ENCODE measurements around the gene TTC21B.
"Not testable (repeated sequence)": the region's sequence is repeated elsewhere in the genome, so short reads cannot be mapped to it uniquely, and the experiment has no call there.

Gene TTC21B

DNA sequence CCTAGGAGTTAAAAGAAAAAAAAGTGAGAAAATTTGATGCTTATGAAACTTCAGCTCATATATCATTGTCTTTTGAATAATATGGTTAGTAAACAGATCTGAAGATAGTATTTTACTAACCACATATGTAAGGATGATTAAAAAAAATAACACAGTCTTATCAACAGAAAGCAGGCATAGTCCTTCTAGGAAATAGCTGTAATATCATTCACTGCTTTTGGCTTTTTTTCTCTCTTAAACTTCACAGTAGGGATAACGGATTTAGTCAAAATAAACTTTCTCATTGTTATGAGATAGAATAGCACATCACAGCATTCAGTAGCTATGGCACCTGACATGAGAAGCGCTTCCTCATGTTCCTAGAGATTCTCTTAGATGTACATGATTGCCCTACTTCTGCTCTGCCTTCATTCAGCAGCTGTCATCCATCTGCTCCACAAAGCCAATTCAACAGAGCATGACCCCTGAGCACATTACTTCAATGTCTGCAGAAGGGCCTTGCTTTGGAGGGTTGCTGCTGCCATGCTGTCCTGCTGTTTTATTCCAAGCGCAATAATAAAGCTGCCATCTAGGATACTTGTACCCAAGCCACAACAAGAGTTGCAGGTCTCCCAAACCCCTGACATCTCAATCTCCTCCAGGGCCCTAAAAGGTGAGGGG, 67.0 kb downstream of the TTC21B start:
- no peak for DNase-seq (ENCODE audit: low read depth)

DNA sequence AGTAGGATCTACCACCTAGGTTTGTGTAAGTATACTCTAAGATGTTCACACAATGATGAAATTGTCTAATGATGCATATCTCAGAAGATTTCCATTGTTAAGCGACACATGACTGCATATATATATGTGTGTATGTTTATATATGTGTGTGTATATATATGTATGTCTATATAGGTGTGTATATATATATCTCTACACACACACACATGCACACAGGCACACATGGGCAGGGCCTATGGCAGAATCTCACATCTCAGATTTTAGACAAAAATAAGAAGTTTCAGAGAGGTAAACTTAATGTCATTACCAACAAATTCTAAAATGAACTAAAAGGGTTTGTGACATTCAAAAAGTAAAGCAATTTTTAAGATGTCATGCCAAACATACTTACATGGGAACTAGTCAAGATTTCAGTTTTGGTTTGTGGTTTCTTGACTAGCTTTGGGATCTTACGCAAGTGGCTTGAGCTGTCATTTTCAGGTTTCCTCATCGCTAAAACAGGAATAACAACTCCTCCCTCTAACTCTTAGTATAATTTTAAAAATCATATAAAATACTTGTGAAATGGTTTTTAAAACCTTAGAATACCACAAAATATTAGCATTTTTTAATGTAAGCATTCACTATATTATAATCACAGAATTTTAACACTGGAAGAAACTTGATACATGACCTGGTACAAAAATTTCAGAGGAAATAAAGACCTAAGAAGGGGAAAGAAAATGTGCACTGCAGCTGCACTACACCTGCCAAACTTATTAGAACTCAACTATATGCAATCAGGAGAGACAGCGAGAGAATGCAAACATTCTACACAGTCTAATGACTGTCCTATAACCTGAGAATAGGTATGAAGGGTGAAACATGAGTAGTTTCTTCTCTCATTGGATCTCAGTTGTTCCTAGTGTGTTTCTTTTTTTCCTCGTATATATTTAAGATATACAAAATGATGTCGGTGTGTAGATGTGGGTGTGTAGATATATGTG, 75.7 kb downstream of the TTC21B start:
- peak; percentile 66 for DNase-seq (ENCODE audit: low read depth)

DNA sequence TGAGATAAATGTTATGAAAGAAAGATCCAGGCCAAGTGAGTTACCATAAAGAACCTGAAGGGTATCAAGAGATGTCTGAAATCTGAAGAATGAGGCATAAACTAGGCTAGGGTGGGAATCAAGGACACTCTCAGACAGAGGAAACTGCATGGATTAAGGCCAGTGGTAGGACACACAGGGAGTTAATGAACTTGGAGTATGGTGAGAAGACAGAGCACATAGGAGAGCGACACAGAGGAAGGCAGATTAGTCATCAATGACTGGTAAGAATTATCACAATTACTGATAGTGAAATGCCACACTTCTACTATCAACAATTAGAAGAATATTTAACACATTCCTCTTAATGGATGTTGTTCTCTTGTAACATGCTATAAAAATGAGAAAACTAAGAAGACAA, 76.9 kb downstream of the TTC21B start:
- DNase-seq (ENCODE audit: low read depth) = peak; percentile 23

GRCh38 chr2:165876269-165876668, 77.3 kb downstream of the TTC21B start:
- no peak for DNase-seq (ENCODE audit: low read depth)

- DNase-seq (ENCODE audit: low read depth) = peak; percentile 72
Measured at GRCh38 chr2:165874445-165875039, 79.0 kb downstream of the TTC21B start.

DNA sequence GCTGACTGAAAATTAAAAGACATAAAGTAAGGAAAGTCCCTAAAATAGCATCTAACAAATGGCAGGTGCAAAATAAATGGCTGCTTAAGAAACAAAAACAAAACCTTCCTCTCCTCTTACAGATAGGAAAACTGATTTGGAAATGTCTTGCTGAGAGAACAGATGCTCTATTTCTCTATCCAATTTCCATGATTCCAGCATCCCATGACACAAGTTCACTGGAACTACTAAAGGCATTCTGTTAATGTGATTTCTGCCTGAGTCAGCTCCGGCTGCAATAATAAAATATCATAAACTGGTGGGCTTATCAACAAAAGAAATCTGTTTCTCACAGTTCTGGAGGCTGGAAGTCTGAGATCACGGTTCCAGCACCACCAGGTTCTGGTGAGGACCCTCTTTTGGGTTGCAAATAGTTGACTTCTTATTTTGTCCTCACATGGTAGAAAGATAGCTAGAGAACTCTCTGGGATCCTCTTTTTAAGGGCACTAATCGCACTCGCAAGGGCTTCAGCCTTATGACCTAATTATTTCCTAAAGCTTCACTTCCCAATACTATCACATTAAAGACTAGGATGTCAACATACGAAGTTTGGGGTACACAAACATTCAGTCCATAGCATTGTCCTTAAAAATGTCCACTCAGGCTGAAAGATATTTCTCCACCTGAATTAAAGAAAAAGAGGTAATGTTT, 81.3 kb downstream of the TTC21B start:
- DNase-seq (ENCODE audit: low read depth) = peak; percentile 73

DNA sequence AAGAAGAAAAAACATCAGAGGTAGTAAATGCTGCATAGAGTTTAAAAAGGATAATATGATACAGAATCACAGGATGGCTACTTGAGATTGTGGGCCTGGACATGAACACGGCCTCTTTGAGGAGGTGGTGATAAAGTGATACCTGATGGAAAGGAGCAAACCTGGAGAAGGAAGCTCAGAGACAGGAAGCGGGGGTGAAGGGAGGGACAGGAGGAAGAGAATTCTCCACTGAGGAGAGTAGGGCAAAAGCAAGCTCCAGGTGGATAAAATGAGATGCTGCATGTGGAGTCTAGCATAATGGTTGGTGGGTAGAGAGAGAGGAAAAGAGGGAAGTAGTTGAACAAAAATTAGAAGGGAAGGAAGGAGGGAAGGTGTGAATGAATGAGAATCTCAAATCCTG, 82.6 kb downstream of the TTC21B start:
- DNase-seq (ENCODE audit: low read depth) = no peak

- no peak for DNase-seq (ENCODE audit: low read depth)
Measured at GRCh38 chr2:165870346-165870745, 83.2 kb downstream of the TTC21B start.

DNA sequence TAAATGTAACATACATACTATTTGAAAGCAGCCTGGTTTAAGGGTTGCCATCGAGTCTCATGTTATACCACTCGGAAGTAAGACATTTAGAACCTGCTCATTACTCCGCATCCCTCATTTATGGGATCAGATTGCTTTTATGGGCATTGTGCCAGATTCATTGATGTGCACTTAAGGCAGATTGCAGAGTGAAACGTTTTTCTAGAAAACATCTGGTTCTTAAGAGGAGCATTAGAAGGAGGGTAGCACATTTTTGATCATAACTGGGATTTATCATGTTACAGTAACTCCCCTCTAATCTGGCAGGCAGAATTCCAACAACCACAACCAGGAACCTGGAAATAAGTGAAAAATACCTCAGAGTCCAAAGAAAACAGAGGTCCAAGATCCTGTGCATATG, 85.4 kb downstream of the TTC21B start:
- peak; percentile 8 for DNase-seq (ENCODE audit: low read depth)

DNA sequence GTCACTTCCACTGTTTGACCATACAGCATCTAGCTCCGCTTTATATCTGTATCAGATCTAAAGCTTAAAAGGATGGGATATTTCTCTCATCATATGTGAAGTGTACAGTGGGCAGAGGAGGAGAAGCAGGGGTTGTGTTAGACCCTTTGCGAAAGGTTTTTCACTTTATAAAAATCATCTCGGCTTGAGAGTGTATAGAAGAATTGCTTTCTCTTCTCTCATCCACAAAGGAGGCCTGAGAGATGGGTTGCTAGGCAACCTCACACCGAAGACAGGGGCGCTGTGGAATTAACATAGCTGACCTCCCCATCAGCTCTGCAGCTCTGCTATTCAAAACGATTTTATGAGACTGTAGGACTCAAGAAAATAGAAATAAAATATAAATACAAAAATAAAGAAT, 89.3 kb downstream of the TTC21B start:
- no peak for DNase-seq (ENCODE audit: low read depth)

DNA sequence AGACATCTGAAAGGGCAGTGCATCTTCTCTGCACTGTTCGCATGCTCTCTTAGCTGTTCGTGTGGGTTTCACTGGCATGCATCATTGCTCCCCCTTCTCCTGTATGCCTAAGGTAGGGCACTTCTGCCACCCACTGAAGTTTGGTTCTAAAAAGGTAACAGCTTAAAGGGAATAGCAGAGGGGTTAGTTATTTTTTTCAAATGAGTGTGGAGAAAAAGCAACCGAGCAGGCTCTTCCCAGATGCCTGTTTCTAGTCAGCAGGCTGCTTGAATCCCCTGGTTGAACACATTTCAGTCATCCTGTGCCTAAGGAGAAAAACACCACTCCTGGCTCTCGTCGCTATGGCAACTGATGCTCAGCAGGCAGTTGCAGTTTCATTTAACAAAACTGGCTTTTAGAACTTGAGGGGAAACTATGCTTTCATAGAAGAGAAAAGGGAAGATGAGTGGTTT, 89.7 kb downstream of the TTC21B start:
- no peak for DNase-seq (ENCODE audit: low read depth)

DNA sequence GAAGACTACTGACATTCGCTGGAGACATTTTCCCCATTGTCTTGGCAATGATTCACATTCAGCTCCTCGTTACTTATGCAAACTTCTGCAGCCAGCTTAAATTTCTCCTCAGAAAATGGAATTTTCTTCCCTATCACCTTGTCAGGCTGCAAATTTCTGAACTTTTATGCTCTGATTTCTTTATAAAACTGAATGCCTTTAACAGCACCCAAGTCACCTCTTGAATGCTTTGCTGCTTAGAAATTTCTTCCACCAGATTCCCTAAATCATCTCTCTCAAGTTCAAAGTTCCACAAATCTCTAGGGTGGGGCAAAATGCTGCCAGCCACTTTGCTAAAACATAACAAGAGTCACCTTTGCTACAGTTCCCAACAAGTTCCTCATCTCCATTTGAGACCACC, 92.5 kb downstream of the TTC21B start:
- DNase-seq (ENCODE audit: low read depth) = not testable (repeated sequence)

DNA sequence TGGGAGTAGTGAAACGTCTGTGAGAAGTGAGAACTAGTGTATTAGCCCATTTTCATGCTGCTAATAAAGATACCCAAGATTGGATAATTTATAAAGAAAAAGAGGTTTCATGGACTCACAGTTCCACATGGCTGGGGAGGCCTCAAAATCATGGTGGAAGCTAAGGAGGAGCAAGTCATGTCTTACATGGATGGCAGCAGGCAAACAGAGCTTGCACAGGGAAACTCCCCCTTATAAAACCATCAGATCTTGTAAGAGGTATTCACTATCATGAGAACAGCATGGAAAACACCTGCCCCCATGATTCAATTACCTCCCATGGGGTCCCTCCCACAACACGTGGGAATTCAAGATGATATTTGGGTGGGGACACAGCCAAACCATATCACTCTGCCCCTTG, 93.9 kb downstream of the TTC21B start:
- not testable (repeated sequence) for DNase-seq (ENCODE audit: low read depth)

DNA sequence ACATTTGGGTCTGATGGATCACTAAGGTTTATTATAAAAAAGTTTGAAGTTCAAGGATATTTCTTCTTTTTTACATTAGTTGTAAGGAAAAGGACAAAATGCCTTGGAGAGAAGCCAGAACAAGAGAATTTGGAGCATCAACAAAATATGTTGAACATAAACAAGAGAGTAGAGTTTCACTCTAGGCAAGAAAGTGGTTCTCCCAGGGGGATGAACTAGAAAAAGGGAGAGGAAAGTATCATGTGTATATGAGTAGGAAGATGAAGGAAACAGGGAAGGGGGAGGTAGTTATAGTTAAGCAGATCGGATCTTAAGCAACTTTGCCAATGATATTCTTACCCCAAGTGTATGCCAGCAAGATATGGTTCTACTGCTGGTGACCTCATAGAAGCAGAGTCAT, 95.7 kb downstream of the TTC21B start:
- peak; percentile 62 for DNase-seq (ENCODE audit: low read depth)

DNA sequence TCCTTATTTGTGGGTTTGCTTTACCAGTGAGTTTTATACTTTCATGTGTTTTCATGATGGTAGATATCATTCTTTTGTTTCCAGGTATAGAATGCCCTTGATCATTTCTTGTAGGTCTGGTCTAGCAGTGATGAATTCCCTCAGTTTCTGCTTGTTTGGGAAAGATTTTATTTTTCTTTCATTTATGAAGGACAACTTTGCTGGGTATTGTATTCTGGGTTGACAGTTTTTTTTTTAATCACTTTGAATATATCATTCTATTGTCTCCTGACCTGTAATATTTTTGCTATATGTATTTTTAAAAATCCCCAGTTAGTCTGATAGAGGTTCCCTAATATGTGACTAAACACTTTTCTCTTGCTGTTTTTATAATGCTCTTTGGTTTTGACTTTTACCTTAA, 101.2 kb downstream of the TTC21B start:
- no peak for DNase-seq (ENCODE audit: low read depth)

GRCh38 chr2:165847001-165847400, 106.6 kb downstream of the TTC21B start:
- no peak for DNase-seq (ENCODE audit: low read depth)

DNA sequence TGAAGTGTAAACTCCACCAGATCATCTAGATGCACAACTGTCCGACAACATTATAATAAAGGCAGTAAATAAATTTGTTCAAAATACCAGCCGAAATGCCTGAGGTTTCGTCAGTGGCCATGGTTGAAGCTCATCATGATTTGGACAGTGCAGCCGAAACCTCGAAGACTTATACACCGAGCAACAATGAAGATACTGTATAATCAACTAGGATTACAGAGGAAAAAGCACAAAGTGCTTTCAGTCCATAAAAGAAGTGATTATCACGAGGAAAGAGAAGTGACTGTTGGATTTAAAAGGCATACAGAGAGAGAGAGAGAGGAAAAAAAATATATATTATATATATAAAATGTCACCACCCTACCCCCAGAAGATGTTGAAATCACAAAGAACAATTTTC, 107.5 kb downstream of the TTC21B start:
- no peak for DNase-seq (ENCODE audit: low read depth)

GRCh38 chr2:165844216-165844615, 109.4 kb downstream of the TTC21B start:
- DNase-seq (ENCODE audit: low read depth) = no peak

DNA sequence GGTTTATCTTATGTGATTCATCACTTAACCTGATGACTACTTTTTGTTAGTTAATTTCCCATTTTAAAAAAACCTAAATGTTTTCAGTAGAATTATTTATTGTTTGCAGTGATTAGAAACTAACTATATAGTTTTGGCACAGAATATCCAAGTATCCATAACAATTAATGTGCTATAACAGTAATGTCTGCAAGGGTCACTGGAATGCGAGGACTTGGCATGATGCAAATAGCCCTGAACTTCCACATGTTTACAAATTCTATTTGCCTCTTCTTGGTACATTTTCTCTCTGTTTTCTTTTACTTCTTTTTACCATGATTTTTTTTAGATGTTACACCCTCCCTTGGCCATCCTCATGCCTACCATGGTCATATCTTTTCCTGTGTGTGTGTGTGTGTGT, 110.2 kb downstream of the TTC21B start:
- no peak for DNase-seq (ENCODE audit: low read depth)

- no peak for DNase-seq (ENCODE audit: low read depth)
Measured at GRCh38 chr2:165840333-165840958, 113.1 kb downstream of the TTC21B start.

DNA sequence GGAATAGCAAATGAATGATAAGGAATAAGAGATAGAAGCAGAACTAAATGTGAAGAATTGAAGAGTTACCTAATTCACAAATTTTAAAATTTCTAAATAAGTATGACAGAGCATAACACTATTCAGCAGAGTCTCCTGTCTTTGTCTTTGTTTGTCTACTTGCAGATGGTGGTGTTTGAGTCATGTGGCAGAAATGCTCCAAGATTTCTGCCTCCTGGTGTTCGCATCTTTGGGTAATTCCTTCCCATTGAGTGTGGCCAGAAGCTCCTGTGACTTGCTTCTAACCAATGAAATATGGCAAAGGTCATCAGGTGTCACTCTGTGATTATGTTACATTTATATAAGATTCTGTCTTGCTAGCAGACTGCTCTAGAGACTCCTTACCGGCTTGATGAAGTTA, 114.0 kb downstream of the TTC21B start:
- peak; percentile 56 for DNase-seq (ENCODE audit: low read depth)

- DNase-seq (ENCODE audit: low read depth) = peak; percentile 48
Measured at GRCh38 chr2:165837122-165837521, 116.5 kb downstream of the TTC21B start.

All from EH (cell line).